NOMO-1 (cell line): ENCODE measurements around the gene NPAS1.
A peak's percentile ranks its signal among the peaks of the same experiment; 100 is the strongest.
"Not testable (repeated sequence)": the region's sequence is repeated elsewhere in the genome, so short reads cannot be mapped to it uniquely, and the experiment has no call there.

Experiments used
- DNase-seq, 2 experiments: peaks; one replicate each; lab custom pipeline; 2025; ENCODE audit not compliant: unreplicated experiment in 2 of 2; lab: John Stamatoyannopoulos, UW

NPAS1 gene

DNA sequence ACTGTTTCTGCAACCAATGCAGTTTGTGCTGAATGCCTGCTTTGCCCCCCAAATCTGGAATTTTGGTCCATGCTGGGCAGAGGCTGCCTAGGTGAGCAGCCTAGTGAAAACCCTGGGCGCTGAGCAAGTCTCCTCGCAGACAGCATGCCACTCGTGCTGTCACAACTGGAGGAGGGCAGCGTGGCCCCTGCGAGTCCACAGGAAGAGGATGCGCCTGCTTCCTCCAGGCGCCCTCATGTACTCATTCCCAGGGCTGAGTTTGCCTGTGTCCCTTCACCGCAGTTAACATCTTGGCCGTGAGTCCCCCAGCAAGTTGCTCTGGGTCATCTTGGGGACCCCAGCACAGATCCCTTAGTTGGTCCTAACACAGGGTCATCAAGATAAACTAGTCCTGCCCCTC is 55.0 kb downstream of the NPAS1 start:
- DNase-seq, result no peak

- peak; percentile 42 to 50 for DNase-seq
Observed at GRCh38 chr19:47075179-47075810, 55.7 kb downstream of the NPAS1 start.

- no peak for DNase-seq
Observed at GRCh38 chr19:47075941-47076340, 56.3 kb downstream of the NPAS1 start.

DNA sequence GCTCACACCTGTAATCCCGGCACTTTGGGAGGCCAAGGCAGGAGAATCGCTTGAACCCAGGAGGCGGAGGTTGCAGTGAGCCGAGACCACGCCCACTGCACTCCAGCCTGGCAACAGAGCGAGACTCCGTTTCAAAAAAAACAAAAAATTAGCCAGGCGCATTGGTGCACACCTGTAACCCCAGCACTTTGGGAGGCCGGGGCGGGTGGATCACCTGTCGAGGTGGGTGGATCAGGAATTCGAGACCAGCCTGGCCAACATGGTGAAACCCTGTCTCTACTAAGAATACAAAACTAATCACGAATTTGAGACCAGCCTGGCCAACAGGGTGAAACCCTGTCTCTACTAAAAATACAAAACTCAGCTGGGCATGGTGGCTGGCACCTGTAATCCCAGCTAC is 58.7 kb downstream of the NPAS1 start:
- DNase-seq, result not testable (repeated sequence)

DNA sequence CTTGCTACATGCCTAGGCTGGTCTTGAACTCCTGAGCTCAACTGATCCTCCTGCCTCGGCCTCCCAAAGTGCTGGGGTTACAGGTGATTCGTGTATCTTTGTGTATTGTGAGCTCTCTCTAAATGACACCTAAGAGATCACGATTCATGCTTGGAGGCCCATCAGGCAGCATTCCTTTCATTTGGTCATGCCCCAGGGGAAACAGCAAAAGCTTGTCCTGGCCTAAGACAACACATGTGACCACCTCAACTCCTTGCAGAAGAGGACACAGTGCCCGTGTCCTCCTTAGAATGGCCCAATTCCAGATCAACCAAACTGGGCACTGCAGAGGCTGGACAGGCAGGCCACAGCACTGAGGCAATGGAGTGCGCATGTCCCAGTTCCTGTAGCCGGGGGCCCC is 61.5 kb downstream of the NPAS1 start:
- no peak for DNase-seq

DNA sequence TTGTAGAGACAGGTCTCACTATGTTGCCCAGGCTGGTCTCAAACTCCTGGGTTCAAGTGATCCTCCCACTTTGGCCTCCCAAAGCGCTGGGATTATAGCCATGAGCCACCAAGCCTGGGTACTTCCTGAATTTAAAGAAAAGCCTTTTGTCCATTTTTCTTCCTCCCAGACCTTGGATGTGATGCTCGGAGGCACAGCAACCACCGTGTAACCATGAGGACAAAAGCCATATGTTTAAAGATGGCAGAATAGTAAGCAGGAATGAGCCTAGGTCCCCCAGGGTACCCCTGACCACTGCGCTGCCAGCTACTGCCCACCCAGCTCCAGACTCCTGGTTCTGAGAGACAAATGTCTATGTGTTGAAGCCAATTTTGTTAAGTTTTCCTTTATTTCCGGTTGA is 62.9 kb downstream of the NPAS1 start:
- DNase-seq, result no peak

- DNase-seq, result no peak
Observed at GRCh38 chr19:47084879-47085439, 65.3 kb downstream of the NPAS1 start.

DNA sequence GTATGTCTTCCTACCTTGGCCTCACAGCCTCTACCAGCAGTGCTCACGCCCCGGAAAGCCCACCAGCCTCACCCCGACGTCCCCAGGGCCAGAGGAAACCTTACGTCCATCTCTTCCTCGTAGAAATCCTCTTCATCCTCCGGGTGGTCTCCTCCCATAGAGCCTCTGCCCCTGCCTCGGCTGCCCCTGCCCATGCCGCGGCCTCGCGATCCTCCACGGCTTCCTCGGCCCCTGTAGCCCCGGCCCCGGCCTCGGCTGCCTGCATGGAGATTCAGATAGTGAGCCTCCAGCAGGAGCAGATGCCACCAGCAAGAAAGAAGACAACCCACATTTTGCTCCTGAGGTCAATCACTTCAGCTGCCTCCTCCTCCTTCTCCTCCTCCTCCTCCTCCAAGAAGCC is 66.6 kb downstream of the NPAS1 start:
- no peak for DNase-seq

DNA sequence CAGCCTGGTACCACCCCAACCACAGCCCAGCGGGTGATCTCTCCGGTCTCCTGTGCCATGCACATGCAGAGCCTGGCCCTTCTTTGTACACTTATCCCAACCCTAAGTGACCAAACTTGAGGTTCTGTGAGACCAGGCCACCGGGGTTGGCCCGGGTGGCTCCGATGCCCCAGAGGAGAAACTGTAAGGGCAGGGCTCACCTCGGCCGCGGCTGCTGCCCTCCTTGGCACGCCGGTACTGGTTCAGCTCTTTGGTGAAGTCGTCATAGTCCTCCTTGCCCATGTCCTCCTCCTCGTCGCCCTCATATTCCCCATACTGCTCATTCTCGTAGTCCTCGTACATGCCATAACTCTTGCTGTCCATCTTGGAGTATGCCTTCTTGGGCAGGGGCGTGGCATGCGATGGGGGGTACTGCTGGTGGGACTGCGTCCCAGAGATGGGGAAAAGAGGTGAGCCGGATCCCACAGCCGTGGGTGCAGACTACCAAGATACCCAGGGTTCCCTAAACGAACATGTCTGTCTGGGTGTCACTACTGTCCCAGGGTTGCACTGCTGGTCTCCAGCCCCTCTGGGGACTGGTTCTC is 70.2 kb downstream of the NPAS1 start:
- DNase-seq, result no peak

- no peak for DNase-seq
Observed at GRCh38 chr19:47093254-47093653, 73.6 kb downstream of the NPAS1 start.

- no peak for DNase-seq
Observed at GRCh38 chr19:47093841-47094240, 74.2 kb downstream of the NPAS1 start.

GRCh38 chr19:47094557-47095475 is 75.2 kb downstream of the NPAS1 start:
- DNase-seq, result peak in 1 of 2 experiments; percentile 25
